Loucy (cell line): ENCODE results near the gene TMTC4.

Experiments used
- EZH2phosphoT487 ChIP-seq: fragments of 200-600 bp; IDR thresholded peaks from 2 replicates; pipeline ENCODE4 v1.6.1; 2018; ENCODE audit warnings: antibody characterized with exemption, mild to moderate bottlenecking, moderate library complexity, borderline replicate concordance
- TF ChIP-seq, protein P1 (sequence below): fragments of 200-600 bp; sonication (generic); conservative IDR thresholded peaks from 2 replicates; pipeline ENCODE4 v1.5.1; 2014; ENCODE audit warnings: mild to moderate bottlenecking, antibody characterized with exemption, low read length

DNA sequence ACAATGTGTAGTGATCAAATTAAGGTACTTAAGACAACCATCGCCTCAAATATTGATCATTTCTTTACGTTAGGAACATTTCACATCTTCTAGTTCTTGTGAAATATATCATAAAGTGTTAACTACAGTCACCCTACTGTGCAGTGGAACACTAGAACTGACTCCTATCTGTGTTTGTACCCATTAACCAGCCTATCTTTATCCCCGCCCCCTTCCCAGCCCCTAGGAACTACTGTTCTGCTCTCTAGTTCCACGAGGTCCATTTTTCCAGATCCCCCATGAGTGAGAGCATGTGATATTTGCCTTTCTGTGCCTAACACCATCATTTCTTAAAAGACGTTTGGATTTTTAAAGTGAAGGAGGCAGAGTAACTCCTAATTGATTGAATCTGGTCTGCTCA lies 61.6 kb downstream of the TMTC4 start:
- TF ChIP-seq, protein P1, sequence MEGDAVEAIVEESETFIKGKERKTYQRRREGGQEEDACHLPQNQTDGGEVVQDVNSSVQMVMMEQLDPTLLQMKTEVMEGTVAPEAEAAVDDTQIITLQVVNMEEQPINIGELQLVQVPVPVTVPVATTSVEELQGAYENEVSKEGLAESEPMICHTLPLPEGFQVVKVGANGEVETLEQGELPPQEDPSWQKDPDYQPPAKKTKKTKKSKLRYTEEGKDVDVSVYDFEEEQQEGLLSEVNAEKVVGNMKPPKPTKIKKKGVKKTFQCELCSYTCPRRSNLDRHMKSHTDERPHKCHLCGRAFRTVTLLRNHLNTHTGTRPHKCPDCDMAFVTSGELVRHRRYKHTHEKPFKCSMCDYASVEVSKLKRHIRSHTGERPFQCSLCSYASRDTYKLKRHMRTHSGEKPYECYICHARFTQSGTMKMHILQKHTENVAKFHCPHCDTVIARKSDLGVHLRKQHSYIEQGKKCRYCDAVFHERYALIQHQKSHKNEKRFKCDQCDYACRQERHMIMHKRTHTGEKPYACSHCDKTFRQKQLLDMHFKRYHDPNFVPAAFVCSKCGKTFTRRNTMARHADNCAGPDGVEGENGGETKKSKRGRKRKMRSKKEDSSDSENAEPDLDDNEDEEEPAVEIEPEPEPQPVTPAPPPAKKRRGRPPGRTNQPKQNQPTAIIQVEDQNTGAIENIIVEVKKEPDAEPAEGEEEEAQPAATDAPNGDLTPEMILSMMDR, result no peak
- TF ChIP-seq EZH2phosphoT487, result no peak
